ENCODE results near the gene S1PR3. TPM values are rescaled to one million over a fixed set of nuclear protein-coding genes. Genes with fewer than 3 reads are reported as not detected.
A peak's percentile ranks its signal among the peaks of the same experiment; 100 is the strongest.

S1PR3 gene
- total RNA-seq, 1 experiment from 2014 or later: 13.7 TPM

GRCh38 chr9:88968799-88969198 lies 22.5 kb upstream of the S1PR3 start:
- no peak for DNase-seq (ENCODE audit: low read depth)

- DNase-seq (ENCODE audit: low read depth): no peak
Measured at GRCh38 chr9:88969646-88970373, 21.5 kb upstream of the S1PR3 start.

DNA sequence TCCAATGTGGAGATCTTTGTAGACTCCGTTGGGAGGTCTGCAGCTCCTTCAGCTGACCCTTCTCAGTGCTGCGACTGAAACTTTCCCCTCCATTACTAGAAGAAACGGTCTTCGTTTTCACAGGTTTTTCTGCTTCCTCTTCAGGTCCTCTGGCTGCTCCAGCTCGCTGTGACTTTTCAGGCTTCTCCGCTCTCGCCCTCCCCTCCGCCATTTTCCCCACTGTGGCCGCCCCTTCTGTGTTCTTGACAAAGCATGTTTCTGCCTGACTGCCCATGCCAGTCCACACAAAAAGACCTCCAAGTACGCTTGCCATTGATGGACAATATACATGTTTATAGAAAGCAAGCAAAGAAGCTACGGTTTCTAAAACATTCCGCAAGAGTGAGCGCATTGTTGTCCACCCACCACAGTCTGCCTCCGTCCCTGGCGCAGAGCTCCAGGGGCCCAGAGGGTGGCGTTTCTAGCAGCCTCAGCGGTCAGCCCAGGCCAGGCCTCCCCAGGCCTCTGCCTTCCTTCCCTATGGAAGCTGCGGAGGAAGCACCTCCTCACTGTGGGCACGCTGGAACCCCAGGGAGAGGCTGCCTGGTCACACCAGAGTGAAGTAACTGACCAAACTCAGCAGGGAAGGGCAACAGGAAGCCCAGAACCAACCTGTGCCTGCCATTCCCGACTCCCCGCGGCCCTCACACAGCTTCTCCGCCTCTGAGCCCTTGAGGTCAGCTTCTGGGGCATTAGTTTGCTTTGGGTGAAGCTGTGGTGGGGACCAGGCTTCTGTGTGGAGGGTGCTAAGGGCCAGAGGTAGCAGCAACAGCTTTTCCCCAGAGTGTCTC lies 19.9 kb upstream of the S1PR3 start:
- DNase-seq (ENCODE audit: low read depth): no peak

- DNase-seq (ENCODE audit: low read depth): no peak
Measured at GRCh38 chr9:88972401-88972800, 18.9 kb upstream of the S1PR3 start.

- no peak for DNase-seq (ENCODE audit: low read depth)
Measured at GRCh38 chr9:88973281-88974045, 17.8 kb upstream of the S1PR3 start.

- DNase-seq (ENCODE audit: low read depth): no peak
Measured at GRCh38 chr9:88974641-88975040, 16.6 kb upstream of the S1PR3 start.

DNA sequence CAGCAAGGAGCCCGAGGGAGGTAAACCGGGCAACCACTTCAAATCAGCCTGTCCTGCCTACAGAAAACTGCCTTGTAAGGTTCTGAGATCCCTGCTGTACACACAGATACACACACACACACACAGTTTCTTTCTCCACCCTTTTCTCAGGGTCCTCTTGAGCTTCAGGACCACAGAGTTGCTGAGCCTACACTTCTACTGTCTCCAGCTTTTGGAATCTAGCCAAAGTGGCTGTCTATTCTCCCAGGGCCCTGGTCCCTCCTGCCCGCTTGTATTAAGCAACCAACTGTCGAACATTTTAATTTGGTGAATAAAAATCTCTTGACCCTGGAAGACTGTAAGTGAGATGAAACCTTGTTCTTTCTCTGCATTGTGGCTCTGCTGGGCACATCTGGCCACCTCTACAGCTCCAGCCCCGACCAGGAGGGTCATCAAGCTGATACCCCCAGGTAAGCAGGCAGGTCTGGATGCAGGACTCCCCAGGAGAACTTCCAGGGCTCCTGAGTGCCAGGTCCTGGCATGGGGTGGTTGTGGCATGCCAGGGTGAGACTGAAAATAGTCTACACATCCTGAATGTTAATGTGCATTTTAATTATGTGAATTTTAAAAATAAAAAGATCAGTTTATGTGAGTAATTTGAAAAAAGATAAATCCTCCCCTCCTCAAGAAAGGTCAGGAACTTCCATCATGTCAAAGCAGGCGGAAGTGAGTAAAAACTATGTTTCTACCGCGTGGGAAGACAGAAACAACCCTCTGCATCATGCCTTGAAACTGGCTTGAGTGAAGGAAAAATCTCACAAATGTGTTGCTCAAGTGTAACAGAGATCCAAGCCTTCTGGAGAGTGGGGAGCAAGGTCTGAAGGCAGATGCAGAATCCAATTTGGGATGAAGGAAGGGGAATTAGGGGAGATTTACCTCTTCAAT lies 15.0 kb upstream of the S1PR3 start:
- no peak for DNase-seq (ENCODE audit: low read depth)

DNA sequence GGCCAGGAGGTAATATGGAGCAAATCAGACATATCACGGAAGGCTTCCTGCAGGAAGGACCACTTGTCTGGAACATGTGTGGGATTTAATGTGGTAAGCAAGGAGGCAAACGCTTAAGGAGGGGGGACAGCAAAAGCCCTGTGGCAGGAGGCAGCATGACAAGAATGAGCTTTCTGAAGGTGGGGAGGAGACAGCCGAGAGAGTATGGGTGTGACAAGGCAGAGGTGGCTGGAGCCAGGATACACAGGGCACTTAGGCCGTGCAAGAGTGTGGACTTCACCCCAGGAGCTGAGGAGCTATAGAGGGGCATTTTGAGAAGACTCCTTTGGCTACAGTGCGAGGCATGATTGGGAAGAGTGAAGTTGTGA lies 14.4 kb upstream of the S1PR3 start:
- no peak for DNase-seq (ENCODE audit: low read depth)

DNA sequence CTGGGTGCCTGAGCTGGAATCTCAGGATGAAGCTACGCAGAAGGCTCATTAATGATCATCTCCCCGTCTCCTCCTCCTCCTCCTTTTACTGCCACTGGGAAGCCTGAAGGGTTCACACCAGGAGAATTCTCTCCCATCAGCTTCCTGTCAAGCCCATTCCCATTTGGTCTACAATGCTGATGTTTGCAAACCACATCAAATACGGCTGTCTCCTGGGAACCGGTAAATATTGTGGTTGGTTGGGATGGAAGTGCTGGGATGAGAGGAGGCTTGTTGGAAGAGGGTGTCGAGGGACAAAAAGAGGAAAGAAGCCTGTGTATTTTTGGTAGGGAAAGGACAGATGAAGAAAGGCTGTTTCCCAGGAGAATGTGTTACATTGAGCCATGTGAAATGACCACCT lies 13.2 kb upstream of the S1PR3 start:
- DNase-seq (ENCODE audit: low read depth): peak; percentile 50

DNA sequence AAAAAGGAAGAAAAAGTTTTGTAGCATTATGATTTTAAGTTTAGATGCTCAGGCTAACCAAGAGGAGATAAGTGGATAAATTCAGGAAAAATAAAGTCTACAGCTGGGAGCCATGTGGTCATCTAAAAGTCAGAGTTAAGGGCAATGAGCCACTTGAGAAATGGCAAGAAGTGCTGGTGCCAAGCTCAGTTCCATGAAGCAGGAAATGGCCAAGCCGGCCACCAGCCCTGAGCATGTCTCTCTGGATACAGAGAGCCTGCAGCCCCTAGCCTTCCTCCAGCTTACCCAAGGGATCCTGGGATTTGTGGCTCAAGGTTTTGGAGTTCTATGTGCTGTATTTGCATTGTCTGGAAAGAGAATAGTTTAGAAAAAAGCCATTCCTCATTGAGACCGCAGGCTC lies 12.2 kb upstream of the S1PR3 start:
- no peak for DNase-seq (ENCODE audit: low read depth)

DNA sequence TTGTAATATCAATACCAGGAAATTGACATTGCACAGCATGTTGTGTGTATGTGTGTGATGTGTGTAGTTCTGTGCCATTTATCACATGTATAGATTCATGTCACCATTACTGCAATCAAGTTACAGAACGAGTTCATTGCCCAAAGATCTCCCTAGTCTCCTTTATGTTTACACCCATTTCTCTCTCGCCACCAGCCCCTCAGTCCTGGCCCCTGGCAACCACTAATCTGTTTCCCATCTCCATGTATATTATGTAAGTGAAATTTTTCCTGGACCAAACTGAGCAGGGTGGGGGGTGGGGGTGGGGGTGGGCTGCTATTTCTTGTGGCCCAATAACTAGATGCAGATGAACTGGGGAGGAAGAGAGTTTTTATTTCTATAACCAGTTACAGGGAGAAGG lies 11.5 kb upstream of the S1PR3 start:
- DNase-seq (ENCODE audit: low read depth): no peak

DNA sequence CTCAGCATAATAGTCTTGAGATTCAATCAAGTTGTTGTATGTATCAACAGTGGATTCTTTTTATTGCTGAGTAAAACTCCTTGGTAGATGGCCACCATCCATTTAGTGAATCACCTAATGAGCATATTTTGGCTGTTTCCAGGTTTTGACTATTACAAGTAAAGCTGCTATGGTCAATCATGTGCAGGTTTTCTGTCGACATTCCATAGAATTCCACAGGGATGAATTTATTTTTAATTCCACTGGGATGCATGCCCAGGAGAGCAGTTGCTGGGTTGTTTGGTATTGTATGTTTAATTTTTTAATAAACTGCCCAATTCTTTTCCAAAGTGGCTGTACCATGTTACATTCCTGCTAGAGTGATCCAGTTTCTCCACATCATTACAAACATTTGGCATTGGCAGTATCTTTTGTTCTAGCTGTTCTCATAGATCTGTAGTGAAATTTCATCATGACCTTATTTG lies 10.5 kb upstream of the S1PR3 start:
- DNase-seq (ENCODE audit: low read depth): no peak

DNA sequence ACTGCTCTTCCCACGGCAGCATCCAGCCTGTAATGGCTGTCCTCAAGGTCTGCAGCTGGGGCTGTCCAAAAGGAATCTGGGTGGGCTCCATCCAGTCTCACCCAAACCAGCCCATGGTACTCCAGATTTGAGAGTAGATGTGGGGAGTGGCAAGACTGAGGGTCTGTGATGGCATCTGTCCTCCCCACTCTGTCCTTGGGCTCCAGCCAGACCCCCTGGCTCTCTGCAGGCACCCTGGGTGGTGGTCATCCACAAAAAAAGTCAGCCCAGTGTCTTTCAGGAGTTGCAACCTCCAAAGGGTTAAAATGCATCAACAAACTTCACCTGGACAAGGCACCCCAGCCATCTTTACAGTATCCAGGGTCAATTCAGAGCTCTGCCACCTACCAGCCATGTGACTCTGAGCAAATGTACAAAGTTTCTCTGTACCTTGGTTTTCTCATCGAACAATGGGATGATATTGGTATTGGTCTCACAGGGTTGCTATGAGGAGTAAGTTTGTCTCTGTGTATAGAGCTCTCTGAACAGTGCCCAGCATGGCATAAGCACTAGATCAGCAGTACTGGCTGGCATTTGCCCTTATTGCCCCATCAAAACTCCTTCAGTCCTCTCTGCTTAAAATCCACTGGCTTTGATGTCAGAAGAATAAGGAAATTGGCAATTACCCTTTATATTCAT lies 7.3 kb upstream of the S1PR3 start:
- DNase-seq (ENCODE audit: low read depth): no peak

GRCh38 chr9:88984543-88984883 lies 6.8 kb upstream of the S1PR3 start:
- no peak for DNase-seq (ENCODE audit: low read depth)

DNA sequence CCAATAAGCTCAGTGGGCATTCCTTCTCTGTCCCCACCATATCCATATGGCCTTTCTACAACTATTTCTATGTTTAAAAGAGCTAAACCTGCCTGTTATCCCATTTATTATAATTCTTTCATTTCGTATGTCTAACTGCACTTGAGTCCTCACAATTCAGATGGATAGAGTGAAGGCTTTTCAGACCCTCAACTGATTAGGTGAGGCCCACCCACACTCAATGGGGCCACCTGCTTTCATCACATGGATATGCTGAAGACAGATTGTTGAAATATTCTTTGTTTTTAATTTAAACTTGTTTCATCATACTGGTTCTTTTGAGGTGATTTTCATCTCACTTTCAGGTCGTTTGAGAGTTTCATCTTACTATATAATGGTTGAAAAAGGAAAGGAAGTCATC lies 5.7 kb upstream of the S1PR3 start:
- DNase-seq (ENCODE audit: low read depth): no peak

DNA sequence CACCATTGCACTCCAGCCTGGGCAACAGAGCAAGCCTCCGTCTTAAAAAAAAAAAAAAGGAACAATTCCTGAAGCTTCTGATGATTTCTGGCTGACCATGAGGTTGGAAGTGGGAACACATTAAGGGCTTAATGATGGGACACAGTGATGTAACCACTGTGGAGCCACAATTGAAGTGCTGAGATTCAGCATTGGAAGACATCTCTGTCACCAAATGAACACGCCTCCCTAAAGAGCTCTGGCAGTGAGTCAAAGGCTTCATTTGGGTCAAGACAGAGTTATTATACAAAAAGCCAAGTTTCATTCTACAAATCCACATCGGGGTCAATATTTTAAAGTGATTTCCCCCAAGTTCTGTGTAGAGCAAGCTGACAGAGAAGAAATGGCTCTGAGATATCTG lies 4.5 kb upstream of the S1PR3 start:
- DNase-seq (ENCODE audit: low read depth): no peak

DNA sequence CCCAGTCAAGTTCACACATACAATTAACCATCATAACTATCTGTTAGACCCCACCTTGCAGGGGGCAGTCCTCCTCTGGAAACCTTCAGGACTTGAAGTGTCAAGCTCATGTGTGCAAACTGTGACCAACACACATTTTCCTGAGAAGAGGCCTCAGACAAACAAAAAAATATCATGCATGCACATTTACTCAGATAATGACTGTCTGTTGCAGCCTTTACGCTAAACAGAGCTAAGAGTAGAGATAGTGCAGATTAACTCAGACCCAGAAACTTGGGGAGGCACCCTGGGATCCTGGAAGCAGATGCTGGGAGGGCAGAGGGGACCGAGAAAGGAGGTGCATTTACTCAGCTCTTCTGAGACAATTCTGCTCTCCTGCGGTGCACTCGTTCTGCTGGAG lies 3.6 kb upstream of the S1PR3 start:
- DNase-seq (ENCODE audit: low read depth): no peak

- DNase-seq (ENCODE audit: low read depth): peak; percentile 49
Measured at GRCh38 chr9:88988796-88989641, 2.2 kb upstream of the S1PR3 start.

DNA sequence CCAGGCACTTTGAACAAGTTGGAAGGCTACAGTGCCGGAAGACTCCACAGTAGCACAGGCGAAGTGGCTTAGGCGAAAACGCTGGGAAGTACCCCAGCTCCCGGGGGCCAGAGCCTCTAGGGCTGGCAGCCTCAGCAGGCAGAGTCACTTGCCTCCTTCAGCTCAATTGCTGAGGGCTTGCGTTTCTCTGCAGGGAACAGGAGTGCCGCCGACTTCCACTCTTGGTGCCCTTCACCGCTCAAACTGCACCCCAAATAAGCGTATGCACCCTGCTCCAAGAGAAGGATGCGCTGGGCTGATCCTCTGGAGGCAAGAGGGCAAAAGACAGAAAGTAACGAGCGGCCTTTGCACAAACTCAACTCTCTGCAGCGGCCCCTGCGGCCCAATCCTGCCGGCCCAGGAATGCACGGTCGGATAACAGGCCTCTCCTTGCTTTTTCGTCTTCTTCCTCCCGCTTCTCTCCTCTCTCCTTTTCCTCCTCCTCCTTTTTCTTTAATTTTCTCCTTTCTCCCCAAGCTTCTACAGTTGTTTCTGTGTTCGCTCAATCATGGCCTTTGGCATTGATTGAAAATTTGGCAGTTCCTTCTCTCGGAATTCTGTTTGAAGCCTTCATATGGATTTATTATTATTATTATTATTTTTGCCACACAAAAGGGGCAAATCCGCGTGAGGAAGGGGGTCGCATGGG lies 1.1 kb upstream of the S1PR3 start:
- no peak for DNase-seq (ENCODE audit: low read depth)

DNA sequence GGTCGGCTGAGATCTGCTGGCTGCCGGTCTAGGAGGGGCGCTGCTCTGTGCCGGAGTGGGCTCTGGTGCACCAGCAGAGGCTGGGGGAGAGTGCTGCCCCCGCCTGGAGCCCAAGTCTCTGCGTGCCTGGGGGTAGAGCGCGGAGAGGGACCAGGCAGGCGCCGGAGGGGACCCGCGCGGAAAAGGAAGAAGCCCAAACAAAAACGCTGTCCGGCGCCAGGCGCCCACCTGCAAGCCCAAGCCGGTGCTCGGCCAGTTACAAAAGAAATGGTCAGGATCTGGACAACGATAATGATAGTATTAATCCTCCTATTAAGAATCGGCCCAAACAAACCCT lies 571 bp upstream of the S1PR3 start:
- DNase-seq (ENCODE audit: low read depth): no peak
